Parathyroid adenoma (tissue), 2 donors: ENCODE results near the gene RPS6KA2.
"Not testable (repeated sequence)": the region's sequence is repeated elsewhere in the genome, so short reads cannot be mapped to it uniquely, and the experiment has no call there.

ENCODE experiments used
- H2AFZ ChIP-seq: fragments of 300-600 bp; sonication (generic); one replicate; pipeline ENCODE4 v1.7.0; 2017; ENCODE audit warnings: antibody characterized with exemption, mild to moderate bottlenecking
- H3K27ac ChIP-seq: fragments of 300-600 bp; sonication (generic); one replicate; pipeline ENCODE4 v1.7.0; 2017
- H3K27me3 ChIP-seq: fragments of 300-600 bp; sonication (generic); one replicate; pipeline ENCODE4 v1.7.0; 2017; ENCODE audit warnings: low read length; ENCODE audit not compliant: control insufficient read depth, insufficient read depth
- H3K36me3 ChIP-seq: fragments of 300-600 bp; sonication (generic); one replicate; pipeline ENCODE4 v1.7.0; 2017; ENCODE audit warnings: low read length; ENCODE audit not compliant: control insufficient read depth, insufficient read depth
- H3K4me1 ChIP-seq: fragments of 300-600 bp; sonication (generic); one replicate; pipeline ENCODE4 v1.7.0; 2017; ENCODE audit warnings: control low read depth
- H3K4me2 ChIP-seq: fragments of 300-600 bp; sonication (generic); one replicate; pipeline ENCODE4 v1.7.0; 2017; ENCODE audit warnings: low read length
- H3K4me3 ChIP-seq: fragments of 300-600 bp; sonication (generic); one replicate; pipeline ENCODE4 v1.7.0; 2017; ENCODE audit warnings: low read depth, low read length
- H3K79me2 ChIP-seq: fragments of 300-600 bp; sonication (generic); one replicate; pipeline ENCODE4 v1.7.0; 2017; ENCODE audit warnings: control low read depth
- H3K9ac ChIP-seq: fragments of 300-600 bp; sonication (generic); one replicate; pipeline ENCODE4 v1.7.0; 2017; ENCODE audit warnings: mild to moderate bottlenecking
- H3K9me3 ChIP-seq: fragments of 300-600 bp; sonication (generic); one replicate; pipeline ENCODE4 v1.7.0; 2017; ENCODE audit warnings: low read length; ENCODE audit not compliant: control insufficient read depth
- TF ChIP-seq, protein P1 (sequence below): fragments of 300-600 bp; sonication (generic); IDR thresholded peaks from one replicate; pipeline ENCODE4 v1.7.0; 2017; ENCODE audit warnings: antibody characterized with exemption, mild to moderate bottlenecking
- donor health status: primary hyperparathyroidism.

The RPS6KA2 gene

DNA sequence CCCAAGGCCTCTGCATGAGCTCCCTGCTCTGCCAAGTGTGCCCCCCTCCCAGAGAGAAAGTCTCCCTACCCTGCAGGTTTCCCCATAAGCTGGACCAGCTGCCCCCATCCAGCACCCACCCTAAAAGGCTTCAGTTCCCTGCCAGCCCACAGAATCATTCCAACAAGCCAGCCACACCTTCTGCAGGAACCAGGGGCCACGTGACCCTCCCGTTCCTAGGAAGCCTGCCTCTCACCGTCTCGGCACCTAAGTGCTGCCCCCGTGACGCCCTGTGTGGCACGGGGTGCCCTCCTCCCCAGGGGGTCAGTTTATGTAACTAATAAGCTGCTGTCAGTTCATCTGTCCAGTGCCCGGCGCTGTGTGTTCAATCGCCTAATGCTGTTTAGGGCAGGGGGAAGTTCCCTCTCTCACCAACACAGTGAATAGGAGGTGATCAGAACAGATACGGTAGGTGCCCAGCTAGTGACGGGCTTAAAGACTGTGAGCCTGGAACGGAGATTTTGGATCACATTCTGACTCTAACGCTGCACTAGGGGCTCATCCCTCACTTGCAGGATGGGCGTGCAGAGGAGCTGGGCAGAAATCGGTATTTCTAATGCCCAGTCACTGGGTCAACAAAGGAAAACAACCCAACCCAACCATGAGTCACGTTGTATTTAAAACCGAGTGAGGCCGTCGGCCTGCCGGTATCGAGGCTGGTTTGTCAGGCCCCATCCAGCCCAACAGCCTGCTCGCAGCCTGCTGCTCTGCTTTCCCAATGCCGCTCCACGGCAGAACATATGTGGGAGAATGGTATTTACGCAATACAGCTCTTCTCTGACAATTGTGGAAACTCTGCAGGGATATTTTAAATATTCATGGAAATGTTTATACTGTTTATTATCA lies 96.6 kb downstream of the RPS6KA2 start:
- Histone ChIP-seq H3K27ac (no peak overlapping the region), H3K79me2 (peaks cover 37% of the 10 kb centered on the region), H3K4me3 (no peak overlapping the region)

DNA sequence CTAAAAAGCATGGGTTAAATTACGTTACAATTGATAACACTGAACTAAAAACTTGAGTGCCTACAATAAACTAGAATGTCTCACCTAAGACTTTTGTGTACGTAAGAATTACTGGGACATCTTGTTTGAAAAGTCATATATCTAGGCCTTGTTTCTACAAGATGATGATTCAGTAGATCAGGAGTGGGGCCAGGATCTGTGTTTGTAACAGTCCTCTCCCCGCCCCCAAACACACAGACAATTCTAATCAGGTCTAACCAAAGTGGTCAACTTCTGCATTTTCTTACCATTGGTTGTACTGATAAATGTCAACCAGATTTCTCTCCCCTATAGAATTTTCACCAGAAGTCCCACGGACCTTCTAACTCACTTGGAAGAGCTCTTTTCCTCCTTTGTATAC lies 97.5 kb downstream of the RPS6KA2 start:
- Histone ChIP-seq H3K9ac (no peak overlapping the region), H3K4me3 (no peak overlapping the region), H3K4me1 (peaks cover 17% of the 10 kb centered on the region), H3K27ac (no peak overlapping the region), H3K4me2 (no peak overlapping the region), H2AFZ (no peak overlapping the region), H3K79me2 (peaks cover 37% of the 10 kb centered on the region), H3K9me3 (no peaks in the 10 kb centered on the region), H3K36me3 (no peaks in the 10 kb centered on the region), H3K27me3 (no peaks in the 10 kb centered on the region)
- TF ChIP-seq, protein P1, sequence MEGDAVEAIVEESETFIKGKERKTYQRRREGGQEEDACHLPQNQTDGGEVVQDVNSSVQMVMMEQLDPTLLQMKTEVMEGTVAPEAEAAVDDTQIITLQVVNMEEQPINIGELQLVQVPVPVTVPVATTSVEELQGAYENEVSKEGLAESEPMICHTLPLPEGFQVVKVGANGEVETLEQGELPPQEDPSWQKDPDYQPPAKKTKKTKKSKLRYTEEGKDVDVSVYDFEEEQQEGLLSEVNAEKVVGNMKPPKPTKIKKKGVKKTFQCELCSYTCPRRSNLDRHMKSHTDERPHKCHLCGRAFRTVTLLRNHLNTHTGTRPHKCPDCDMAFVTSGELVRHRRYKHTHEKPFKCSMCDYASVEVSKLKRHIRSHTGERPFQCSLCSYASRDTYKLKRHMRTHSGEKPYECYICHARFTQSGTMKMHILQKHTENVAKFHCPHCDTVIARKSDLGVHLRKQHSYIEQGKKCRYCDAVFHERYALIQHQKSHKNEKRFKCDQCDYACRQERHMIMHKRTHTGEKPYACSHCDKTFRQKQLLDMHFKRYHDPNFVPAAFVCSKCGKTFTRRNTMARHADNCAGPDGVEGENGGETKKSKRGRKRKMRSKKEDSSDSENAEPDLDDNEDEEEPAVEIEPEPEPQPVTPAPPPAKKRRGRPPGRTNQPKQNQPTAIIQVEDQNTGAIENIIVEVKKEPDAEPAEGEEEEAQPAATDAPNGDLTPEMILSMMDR: no peak

More for the DNA sequence above, 96.6 kb downstream of the RPS6KA2 start:
- TF ChIP-seq, protein P1: no peak
- Histone ChIP-seq H3K4me2 (no peak overlapping the region), H3K9me3 (no peaks in the 10 kb centered on the region), H2AFZ (no peak overlapping the region), H3K27me3 (no peaks in the 10 kb centered on the region), H3K4me1 (peaks cover 8% of the 10 kb centered on the region), H3K36me3 (no peaks in the 10 kb centered on the region), H3K9ac (no peak overlapping the region)

DNA sequence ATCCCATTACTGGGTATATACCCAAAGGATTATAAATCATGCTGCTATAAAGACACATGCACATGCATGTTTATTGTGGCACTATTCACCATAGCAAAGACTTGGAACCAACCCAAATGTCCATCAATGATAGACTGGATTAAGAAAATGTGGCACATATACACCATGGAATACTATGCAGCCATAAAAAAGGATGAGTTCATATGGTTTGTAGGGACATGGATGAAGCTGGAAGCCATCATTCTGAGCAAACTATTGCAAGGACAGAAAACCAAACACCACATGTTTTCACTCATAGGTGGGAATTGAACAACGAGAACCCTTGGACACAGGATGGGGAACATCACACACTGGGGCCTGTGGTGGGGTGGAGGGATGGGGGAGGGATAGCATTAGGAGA lies 98.0 kb downstream of the RPS6KA2 start:
- H2AFZ ChIP-seq, H3K9me3 ChIP-seq, H3K27me3 ChIP-seq, H3K4me2 ChIP-seq, H3K9ac ChIP-seq, H3K4me3 ChIP-seq, H3K36me3 ChIP-seq, H3K27ac ChIP-seq: not testable (repeated sequence)
- Histone ChIP-seq H3K4me1 (peaks cover 20% of the 10 kb centered on the region), H3K79me2 (peaks cover 37% of the 10 kb centered on the region)

DNA sequence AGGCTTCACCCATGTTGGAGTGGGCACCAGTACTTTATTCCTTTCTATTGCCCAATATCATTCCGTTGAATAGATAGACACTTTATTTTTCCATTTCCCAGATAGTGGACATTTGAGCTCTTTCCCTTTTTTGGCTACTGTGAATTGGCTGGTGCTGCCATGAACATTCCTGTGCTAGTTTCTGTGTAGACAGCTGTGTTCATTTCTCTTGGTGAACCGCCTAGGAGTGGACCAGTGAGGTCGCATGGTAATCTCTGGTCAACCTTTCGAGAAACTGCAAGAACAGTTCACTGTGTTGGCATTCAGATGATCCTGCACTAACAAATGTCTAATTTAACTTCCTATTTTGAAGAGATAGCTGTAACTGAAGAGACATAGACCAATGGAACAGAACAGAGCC lies 99.2 kb downstream of the RPS6KA2 start:
- TF ChIP-seq, protein P1: no peak
- no peaks in the 10 kb centered on the region for H3K9me3 ChIP-seq

DNA sequence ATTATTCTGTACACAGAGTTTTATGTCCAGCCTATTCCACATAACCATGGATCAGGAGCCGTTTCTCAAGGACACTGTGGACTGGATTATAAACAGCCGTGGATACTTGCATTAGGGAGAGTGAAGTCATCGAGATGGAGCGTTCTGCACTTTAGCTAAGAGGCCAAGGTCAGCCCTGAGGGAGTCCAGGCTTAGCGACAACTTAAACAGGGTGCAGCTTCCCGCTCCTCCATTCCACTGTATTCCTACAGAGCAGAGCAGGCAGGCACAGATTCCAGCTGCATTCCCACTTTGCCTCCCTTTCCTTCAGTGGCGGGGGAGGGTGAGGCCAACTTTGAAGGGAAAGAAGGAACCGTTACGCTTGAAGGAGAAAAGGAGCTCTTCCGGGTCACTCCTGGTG lies 100.1 kb downstream of the RPS6KA2 start:
- Histone ChIP-seq H3K9me3 (no peaks in the 10 kb centered on the region), H3K4me3 (no peak overlapping the region), H2AFZ (no peak overlapping the region), H3K79me2 (peaks cover 26% of the 10 kb centered on the region), H3K4me2 (no peak overlapping the region), H3K9ac (no peak overlapping the region), H3K4me1 (peaks cover 31% of the 10 kb centered on the region), H3K36me3 (no peaks in the 10 kb centered on the region), H3K27me3 (no peaks in the 10 kb centered on the region), H3K27ac (no peak overlapping the region)
- TF ChIP-seq, protein P1: no peak

More for the DNA sequence above, 99.2 kb downstream of the RPS6KA2 start:
- no peak overlapping the region for H2AFZ ChIP-seq
- no peak overlapping the region for H3K9ac ChIP-seq
- no peak overlapping the region for H3K4me3 ChIP-seq
- no peak overlapping the region for H3K27ac ChIP-seq
- no peak overlapping the region for H3K4me2 ChIP-seq
- H3K36me3 ChIP-seq: no peaks in the 10 kb centered on the region
- H3K4me1 ChIP-seq: peaks cover 25% of the 10 kb centered on the region
- H3K79me2 ChIP-seq: peaks cover 34% of the 10 kb centered on the region
- no peaks in the 10 kb centered on the region for H3K27me3 ChIP-seq
